NOMO-1 (cell line): ENCODE data around the gene LSAMP.

ENCODE experiments used
- DNase-seq, 2 experiments: peaks; one replicate each; lab custom pipeline; 2025; ENCODE audit not compliant: unreplicated experiment in 2 of 2; lab: John Stamatoyannopoulos, UW

Gene LSAMP

GRCh38 chr3:115916866-115917265 lies 528.4 kb downstream of the LSAMP start:
- no peak for DNase-seq

- DNase-seq = no peak
Measured at GRCh38 chr3:115915061-115915460, 530.2 kb downstream of the LSAMP start.

- no peak for DNase-seq
Measured at GRCh38 chr3:115913069-115913686, 532.1 kb downstream of the LSAMP start.

- DNase-seq = no peak
Measured at GRCh38 chr3:115912372-115912771, 532.9 kb downstream of the LSAMP start.

- DNase-seq = no peak
Measured at GRCh38 chr3:115905871-115906270, 539.4 kb downstream of the LSAMP start.

- DNase-seq = no peak
Measured at GRCh38 chr3:115903843-115904242, 541.4 kb downstream of the LSAMP start.

- DNase-seq = no peak
Measured at GRCh38 chr3:115901008-115901407, 544.3 kb downstream of the LSAMP start.

- no peak for DNase-seq
Measured at GRCh38 chr3:115899535-115899934, 545.8 kb downstream of the LSAMP start.

- DNase-seq = no peak
Measured at GRCh38 chr3:115898656-115899410, 546.5 kb downstream of the LSAMP start.

- DNase-seq = no peak
Measured at GRCh38 chr3:115891006-115891636, 554.2 kb downstream of the LSAMP start.

- no peak for DNase-seq
Measured at GRCh38 chr3:115890579-115890978, 554.7 kb downstream of the LSAMP start.

GRCh38 chr3:115885621-115886020 lies 559.7 kb downstream of the LSAMP start:
- no peak for DNase-seq

- no peak for DNase-seq
Measured at GRCh38 chr3:115877615-115877899, 567.7 kb downstream of the LSAMP start.

- DNase-seq = no peak
Measured at GRCh38 chr3:115876876-115877614, 568.2 kb downstream of the LSAMP start.

- DNase-seq = no peak
Measured at GRCh38 chr3:115875460-115875859, 569.8 kb downstream of the LSAMP start.

- DNase-seq = no peak
Measured at GRCh38 chr3:115871735-115872134, 573.6 kb downstream of the LSAMP start.

- no peak for DNase-seq
Measured at GRCh38 chr3:115864911-115865310, 580.4 kb downstream of the LSAMP start.

- no peak for DNase-seq
Measured at GRCh38 chr3:115862849-115863248, 582.4 kb downstream of the LSAMP start.

- no peak for DNase-seq
Measured at GRCh38 chr3:115862099-115862498, 583.2 kb downstream of the LSAMP start.

GRCh38 chr3:115861166-115861733 lies 584.0 kb downstream of the LSAMP start:
- DNase-seq = no peak

GRCh38 chr3:115860766-115861165 lies 584.5 kb downstream of the LSAMP start:
- DNase-seq = no peak
